OCI-LY7 (cell line): ENCODE data around the gene FLNC.

Experiments
- CTCF ChIP-seq: fragments of 200-600 bp; sonication (generic); conservative IDR thresholded peaks from 2 replicates; pipeline ENCODE4 v1.5.1; 2014; ENCODE audit warnings: mild to moderate bottlenecking, antibody characterized with exemption, low read length, moderate library complexity, mixed read lengths
- EZH2phosphoT487 ChIP-seq: fragments of 200-600 bp; sonication (generic); IDR thresholded peaks from 2 replicates; pipeline ENCODE4 v1.6.1; 2018; ENCODE audit warnings: low read depth, borderline replicate concordance, mild to moderate bottlenecking, mixed run types, antibody characterized with exemption, low read length, moderate library complexity, mixed read lengths

GRCh38 chr7:128853799-128854198 is 23.6 kb downstream of the FLNC start:
- no peak for TF ChIP-seq CTCF
- no peak for TF ChIP-seq EZH2phosphoT487
